GM19238 (cell line): ENCODE measurements around the gene COL5A2.

Source experiments
- DNase-seq: peaks from one replicate; pipeline ENCODE4 v3.0.0; 2011; ENCODE audit warnings: low spot score; ENCODE audit not compliant: insufficient read length

Gene COL5A2

DNA sequence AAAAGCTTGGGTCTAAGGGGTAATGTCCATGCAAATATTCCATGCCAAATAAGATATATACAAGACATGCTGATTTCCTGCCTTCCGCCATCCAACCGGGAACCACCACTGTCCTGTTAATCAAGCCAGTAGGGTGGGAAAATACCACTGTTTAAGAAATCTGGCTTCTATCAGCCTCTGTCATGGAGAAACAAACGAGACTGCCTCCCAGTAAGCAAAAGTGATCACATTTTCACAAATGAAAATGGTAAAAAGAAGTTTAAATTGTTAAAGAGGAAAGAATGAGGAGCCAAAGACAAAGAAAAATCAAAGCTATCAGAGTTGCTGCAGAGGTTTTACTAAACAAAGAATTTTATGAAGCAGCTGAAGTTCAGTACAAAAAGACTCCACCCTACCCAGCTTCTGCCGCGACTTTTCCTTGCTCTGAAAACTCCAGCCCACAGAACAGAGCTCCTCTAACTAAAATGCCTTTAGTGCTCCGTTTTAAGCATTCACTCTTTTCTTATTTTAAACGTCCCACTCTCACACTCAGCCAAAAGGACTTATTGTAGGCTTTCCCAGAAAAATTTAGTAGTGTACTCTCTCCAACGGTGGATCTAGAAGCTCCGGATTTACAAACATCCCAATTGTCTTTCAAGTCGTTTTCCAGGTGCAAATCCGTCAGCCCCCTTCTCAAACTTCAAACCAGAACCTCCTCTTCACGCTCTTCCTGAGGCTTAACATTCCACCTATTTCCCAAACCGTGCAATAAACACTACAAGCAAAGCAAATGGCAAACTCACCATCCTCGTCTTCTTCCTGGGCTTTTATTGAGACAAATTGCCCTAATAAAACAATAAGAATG lies 613 bp downstream of the COL5A2 start:
- no peak for DNase-seq

DNA sequence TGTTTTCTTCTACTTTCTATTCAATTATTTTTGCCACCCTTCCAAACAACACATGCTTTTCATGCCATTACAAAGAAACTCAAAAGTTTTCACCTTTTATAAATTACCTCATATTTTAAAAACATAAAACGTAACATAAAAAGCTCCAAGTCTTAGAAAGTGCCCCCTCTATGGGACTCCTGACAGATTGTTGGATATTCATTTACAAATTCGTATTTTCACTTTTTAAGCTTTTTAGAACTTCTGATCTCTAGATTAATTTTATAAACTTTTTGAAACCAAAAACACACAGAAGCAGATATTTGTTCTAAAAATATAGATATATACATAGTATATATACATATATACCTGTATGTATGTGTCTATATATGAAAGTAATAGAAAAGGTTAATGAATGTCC lies 1.5 kb downstream of the COL5A2 start:
- DNase-seq: no peak

DNA sequence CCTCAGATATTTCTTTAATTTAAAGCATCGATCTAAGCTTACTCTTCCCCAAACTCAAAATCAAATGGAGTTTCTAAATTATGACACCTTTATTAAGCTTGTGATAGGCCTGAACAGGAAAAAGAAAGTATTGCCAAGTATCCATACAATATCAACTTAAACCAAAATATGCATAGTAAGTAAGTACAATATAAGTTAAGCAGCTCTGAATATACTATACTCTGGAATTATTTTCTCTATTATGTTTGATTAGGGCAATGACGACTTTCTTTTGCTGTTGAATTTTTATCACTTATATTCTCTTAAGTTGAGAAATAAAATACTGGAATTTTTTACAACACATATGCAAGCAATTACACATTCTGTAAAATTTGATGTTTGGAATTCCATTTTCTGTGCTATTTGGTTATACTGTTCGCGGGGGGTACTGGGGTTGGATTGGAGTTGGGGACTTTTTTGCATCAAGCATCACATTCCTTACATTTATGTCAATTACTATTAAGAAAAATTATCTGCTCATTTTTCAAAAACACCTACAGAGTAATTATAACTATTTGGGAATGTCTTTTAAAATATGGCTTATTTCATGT lies 2.2 kb downstream of the COL5A2 start:
- no peak for DNase-seq

DNA sequence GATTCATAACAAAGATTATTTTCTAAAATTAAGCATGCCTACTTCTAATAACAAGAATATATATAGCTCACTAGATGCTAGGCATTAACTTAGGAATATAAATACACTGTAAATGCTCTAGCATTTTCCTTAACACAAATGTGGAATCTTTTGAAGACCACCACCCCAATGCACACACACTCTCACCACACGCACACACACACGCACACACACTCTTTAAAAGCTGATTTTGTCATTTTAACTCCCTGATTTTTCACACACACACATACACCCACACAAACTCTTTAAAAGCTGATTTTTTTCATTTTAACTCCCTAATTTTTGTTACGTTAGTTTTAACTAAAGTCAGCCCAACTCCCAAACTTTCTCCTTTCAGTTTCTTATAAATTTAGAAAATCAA lies 3.0 kb downstream of the COL5A2 start:
- no peak for DNase-seq

DNA sequence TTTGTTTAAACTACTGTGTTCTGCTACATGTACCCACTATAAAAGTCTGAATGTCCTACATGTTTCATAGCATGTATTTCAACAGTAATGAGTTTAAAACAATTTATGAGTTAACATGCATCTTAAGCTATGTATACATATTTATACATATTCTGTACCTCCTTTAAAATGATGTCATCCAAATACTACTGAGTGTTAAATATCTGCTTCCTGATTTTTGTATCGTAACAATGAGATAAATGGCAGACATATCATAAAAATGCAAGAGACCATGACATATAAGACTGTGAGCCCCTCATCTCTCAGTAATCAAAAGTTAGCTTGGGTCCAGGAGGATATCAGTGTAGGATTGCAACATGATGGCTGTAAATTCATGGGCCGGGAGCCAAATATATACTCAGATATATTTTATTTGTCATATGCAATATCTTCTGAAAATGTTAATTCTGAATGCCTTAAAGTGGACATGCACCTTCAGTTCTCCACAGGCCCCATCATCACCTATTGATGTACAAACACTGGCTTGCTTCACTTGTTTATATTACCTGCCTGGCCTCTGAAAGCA lies 3.6 kb downstream of the COL5A2 start:
- DNase-seq: no peak

DNA sequence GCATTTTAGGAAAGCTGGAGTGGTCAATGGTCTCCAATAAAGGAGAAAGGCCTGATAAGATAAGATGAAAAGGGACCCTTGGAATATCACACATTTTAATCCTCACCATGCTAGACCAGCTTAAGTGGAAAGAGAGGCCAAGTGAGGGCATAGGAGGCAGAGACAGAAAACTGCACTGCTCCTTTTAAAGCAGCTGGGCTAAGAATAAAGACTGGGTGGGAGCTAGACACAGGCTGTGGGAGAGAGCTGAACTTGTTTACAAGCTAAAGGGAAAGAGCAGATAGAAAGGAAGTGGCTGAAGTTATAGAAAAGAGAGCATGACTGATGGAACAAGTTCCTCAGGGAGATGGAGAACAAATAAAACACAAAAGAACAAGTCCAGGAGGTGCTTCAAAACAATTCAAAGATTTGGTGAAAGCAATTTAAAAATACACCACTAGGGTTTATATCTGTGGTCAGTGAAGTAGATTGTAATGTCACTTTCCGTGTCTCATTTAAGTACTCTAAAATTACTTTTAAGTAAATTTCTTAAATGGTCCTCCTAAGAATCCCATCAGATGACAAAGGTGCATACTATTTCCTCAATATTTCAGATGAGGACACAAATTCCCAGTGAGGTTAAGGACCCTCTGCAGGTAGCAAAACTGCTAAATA lies 7.5 kb downstream of the COL5A2 start:
- DNase-seq: no peak

DNA sequence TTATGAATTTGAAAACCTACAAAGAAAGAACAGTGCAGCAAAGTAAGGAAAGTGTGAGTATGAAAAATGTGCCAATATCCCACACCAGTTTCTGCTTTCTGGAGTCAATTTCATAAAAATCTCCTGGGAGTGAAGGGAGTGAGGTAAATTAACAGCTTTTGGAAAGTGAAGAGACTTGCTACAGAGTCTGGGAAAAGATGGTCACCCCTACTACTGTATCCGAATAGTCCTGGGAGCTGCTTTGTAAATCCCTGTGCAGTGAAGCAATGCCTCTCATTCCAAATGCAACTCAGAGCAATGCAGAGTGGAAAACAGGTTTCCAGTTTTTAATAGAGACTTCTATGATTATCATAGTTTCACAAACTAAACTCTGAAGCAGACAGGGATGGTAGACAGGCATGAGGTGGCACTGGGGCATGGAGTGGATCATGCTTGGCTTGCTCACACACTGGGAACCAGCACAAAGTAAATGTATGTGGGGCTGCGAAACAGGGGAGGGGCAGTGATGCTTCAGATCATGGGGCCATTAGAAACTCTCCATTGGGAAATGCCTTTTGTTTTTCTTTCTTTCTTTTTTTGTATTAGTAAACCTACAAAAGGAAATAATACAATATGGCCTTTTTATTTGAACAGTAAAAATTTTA lies 10.6 kb downstream of the COL5A2 start:
- no peak for DNase-seq

DNA sequence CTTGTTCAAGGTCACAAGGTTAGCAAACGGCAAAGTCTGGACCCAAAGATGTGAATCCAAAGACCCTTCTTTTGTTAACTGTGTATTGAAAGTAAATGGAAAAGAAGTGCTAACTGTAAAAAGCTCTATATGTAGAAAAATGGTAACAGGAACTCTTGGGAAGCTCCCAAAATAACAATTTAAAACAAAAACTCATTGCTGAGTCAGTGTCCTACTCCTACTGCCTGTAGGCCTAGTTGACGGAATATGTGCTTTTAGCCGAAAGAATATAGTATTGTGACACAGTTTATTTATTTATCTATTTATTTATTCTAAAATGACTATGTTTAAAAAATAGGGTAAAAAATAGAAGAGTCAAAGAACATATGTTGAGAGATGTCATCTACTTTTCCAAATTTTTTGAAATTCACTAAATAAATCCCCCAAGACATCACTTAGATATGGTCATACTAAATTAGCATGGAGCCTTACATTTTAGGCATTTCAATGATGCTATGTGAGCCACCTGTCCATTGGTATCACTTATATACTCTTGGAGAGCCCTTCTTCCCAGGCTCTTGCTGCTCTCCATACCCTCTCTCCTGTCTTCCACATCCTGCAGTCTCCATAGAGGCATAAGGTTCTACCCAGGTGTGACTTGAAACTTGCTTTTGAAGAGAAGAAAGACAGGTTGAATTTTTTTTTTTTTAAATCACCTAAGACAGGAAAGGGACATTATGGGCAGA lies 13.7 kb downstream of the COL5A2 start:
- DNase-seq: no peak

DNA sequence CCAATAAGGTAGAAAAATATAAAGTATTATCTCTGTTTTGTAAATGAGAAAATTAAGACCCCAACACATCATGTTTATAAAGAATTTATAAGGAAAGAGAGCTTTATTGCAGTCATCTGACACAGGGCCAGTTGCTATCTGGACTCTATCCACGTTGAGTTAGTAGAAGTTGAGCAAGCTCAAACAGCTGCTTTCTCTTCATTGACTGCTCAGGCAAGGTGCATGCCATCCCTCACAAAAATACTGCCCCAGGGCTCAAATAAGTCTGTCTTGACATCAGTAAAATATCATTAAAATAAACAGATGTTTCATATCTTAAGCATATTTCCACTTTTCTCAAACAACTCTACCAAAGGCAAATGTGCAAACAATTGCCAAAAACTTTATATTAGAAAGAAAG lies 14.8 kb downstream of the COL5A2 start:
- DNase-seq: no peak

DNA sequence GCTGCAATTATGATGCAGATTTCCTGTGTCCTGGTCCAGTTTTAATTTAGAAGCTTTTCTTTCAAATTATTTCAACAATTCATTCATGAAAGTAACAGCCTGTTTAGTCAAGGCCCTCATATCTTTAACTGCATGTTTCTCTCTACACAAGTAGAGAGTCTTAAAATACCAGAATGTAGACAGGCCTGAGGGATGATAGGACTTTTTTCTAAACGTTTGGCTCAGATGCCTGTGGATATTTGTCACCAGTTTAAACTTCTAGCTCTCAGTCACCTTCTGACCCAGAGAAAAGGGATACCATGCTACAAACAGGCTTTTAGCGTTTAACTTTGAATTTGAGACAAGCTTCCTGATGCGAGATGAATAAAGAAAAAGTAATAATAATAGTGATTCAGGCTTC lies 15.7 kb downstream of the COL5A2 start:
- no peak for DNase-seq

DNA sequence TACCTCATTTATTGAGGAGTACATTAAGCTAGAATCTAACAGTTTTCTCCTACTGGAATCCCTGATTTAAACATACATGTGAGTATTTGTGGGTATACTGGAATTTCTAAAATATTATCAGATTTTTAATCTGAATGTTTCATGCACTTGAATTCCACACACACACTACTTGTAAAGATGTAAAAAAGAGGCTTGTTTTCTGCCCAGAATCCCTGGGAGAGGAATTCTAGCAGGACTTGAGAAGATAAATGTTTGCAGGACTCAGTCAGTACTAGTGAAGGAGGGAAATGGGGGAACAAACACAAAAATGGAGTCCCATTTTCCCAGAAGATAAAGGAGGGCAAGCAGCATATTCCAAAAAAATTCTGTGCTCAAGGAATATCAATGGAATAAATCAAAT lies 17.0 kb downstream of the COL5A2 start:
- no peak for DNase-seq

DNA sequence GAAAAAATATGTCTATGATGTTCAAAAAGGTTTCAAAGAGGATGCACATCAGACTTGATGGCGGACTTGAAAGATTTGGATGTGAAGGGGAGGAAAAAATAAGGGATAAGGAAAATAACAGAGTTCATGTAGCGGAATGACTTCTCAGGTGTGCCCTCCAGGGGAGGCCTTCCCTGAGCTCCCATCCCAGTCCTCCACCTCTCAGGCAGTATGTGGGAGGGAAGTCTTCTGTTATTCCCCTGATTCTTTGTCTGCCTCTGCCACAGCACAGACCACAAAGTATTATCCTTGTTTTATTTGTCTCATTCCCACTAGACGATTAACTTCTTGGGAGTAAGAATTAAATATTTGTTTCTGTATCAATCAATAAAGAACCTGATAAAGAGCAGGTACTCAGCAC lies 17.7 kb downstream of the COL5A2 start:
- no peak for DNase-seq

DNA sequence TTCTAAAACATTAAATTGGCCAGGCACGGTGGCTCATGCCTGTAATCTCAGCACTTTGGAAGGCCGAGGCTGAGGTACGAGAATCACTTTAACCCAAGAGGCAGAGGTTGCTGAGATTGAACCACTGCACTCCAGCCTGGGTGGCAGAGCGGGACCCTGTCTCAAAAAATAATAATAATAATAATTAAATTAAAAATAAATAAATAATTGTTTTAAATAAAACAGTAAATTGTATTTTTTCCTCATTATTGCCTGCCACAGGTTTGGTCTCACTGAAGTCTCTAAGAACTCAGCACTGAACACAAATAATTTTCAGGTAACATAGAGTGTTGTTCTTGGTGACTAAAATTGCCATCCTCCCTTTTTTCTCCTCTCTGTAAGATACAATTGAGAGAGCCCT lies 19.8 kb downstream of the COL5A2 start:
- no peak for DNase-seq

DNA sequence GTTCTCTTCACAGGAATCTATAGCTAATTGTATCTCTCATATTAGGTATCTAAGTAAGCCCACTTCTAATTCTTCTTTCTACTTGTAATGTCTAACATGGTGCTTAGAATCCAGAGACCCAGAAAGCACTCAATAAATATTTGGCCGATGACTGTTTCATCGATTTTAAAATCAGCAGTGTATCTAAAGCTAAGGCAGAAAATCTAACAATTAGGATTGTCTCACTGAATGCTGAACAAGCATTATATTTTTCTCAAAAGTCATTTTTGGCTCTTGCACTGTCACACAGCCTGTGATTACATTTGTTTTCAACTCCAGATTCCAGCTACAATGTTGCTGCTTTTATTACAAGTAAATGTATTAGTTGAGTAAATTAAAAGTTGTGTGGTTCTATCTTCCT lies 20.3 kb downstream of the COL5A2 start:
- DNase-seq: no peak

DNA sequence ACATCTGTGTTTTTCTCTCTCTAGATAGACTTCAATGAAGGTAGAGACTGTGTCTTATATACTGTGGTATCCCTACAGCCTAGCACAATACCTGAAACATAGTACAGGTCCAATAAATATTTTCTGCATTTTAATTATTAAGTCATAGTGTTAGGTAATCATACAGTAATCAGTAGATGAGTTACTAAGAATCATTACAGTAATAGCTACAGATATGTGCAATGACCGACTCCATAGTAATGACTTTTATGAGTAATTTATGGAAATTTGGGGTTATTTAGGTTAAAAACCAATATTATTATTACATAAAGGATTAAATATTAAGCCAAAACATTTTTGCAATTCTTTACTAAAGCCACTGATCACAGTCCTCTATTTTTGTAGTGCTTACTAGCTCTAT lies 21.6 kb downstream of the COL5A2 start:
- DNase-seq: no peak

DNA sequence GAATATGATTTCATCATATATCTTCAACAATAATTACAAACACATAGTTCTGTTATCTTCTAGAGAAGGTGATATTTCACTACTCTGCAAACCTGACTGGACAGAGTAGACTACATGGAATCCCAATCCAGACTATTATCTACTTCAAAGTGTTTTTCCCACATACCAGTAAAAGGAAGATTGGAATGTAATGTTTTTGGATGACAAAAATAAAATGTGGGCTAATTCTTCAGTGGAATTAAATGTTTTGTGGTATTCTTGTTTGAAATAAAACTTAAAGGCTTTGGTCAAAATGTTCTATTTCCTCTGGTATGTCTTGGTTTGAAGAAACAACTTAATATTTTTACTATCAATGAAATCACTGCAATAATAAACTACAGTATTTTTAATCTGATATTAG lies 22.1 kb downstream of the COL5A2 start:
- DNase-seq: no peak

DNA sequence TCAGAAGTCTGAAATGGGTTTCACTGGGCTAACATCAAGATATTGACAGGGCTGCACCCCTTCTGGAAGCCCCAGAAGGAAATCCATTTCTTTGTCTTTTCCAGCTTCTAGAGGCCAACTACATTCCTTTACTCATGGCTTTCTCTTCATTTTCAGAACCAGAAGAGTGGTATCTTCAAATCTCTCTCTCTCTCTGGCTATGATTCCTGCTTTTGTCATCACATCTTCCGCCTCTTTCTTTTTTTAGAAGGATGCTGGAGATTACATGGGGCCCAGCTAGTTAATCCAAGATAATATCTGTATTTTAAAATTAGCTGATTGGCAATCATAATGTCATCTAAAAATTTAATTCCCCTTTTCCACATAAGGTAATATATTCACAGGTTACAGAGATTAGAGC lies 23.8 kb downstream of the COL5A2 start:
- no peak for DNase-seq

DNA sequence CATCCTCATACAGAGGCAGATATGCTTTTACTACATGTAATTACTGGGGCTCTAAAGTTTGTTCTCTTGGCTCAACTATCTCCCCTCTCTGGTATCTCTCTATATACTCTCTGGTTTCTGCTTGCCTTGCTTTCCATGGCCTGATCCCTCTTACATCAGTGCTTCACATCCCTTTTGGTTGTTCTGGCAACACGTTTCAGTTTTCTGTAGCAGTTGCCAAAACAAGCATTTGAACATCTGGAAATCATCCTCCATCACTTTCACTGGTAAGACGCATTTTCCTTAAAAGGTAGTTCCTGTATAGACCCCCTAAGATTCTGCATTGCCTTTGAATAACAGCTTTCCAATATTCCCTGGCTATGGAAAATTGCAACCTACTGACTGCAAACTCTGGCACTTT lies 25.9 kb downstream of the COL5A2 start:
- no peak for DNase-seq

DNA sequence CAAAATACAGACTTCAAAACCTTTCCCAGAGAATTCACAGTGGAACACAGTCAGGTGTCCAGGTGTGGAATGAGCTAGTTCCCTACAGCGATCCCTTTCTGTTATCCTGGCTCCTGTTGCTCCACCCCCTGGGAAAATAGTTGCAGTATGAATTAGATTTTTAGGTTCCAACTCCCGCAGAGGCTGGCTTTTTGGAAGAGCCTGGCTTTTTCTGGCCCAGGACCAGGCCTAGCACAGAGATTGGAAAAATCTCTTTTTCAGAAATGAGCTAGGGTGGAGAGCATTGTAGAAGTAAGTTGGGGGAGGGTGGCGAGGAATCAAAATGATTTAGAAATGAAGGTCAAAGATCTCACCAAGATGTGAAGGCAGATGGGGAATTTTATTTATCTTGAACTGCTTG lies 27.1 kb downstream of the COL5A2 start:
- no peak for DNase-seq

DNA sequence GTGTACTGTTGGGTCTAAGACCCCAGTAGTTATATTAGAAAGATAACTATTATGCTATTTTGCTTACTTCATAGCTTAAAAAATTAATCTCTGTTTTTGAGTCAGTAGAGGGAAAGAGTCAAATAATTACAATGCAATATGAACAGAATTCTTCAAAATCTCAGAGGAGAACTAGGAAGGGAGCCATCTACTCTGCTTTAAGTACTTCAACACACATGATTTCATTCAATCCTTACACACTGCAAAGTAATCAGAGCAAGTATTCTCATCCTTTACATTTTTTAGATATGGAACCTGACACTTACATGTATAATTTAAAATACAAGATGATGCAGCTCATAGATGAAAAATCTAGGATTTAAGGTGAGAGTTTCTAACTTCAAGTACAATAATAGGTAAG lies 27.7 kb downstream of the COL5A2 start:
- DNase-seq: no peak

DNA sequence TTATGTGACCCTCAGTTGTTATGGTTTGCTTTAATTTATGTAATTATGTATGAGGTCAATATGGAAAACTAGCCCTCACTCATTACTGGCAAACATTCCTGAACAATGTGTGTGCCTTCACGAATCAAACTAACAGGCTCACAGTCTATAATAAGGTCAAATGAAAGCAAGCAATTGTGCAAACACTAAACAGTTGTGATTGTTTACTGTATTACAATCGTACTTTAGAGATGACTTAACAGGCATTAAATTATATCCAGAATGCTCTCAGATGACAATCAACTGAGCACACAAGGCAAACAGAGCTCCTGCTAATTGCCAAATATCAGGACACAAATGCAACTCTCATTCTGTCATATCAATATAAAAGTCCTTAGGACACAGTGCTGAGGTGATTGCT lies 29.5 kb downstream of the COL5A2 start:
- DNase-seq: no peak
